ENCODE results near the gene STX7. TPM values are rescaled to one million over a fixed set of nuclear protein-coding genes. Genes with fewer than 3 reads are reported as not detected.

Gene STX7
- total RNA-seq, 2 donors from 2014 or later: 36.6 to 41.7 TPM

DNA sequence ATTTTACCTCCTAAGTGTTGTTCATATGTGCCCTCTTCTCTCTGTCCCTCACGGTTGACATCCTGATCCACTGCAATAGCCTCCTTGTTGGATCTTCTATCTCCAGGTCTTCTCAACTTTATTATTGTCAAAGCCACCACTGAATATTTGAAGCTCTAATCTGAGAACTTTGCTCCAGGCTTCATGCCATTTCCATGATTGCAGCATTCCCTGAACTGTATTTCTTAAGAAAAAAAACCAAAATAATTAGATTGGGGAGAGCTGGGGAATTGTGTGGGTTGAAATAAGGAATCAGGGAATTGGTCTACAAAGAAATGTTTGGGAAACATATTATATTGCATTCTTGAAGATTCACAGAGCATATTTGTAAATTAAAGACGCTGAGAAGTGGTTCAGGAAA is 2.5 kb upstream of the STX7 start:
- 80 to 93% methylated on average over 1 to 2 of the region's 2 CpGs for WGBS, 2 experiments (ENCODE audit: insufficient coverage in 1 of 2, insufficient read length in 1 of 2)
- no peaks in the 10 kb centered on the region for H3K36me3 ChIP-seq (ENCODE audit: control insufficient read depth, insufficient read depth, low read length)
- H3K4me1 ChIP-seq (ENCODE audit: control insufficient read depth, insufficient read depth, low read length): peaks cover 3% of the 10 kb centered on the region
- no peak overlapping the region for H3K27ac ChIP-seq (ENCODE audit: low read depth, low read length)
- TF ChIP-seq, protein P1, sequence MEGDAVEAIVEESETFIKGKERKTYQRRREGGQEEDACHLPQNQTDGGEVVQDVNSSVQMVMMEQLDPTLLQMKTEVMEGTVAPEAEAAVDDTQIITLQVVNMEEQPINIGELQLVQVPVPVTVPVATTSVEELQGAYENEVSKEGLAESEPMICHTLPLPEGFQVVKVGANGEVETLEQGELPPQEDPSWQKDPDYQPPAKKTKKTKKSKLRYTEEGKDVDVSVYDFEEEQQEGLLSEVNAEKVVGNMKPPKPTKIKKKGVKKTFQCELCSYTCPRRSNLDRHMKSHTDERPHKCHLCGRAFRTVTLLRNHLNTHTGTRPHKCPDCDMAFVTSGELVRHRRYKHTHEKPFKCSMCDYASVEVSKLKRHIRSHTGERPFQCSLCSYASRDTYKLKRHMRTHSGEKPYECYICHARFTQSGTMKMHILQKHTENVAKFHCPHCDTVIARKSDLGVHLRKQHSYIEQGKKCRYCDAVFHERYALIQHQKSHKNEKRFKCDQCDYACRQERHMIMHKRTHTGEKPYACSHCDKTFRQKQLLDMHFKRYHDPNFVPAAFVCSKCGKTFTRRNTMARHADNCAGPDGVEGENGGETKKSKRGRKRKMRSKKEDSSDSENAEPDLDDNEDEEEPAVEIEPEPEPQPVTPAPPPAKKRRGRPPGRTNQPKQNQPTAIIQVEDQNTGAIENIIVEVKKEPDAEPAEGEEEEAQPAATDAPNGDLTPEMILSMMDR (conservative IDR thresholded peaks at IDR 0.05): no peak
- H3K27me3 ChIP-seq (ENCODE audit: control insufficient read depth, insufficient read depth, low read length, poor library complexity, severe bottlenecking): peaks cover 27% of the 10 kb centered on the region
- no peak overlapping the region for H3K4me3 ChIP-seq (ENCODE audit: low read length)
- peaks cover 19% of the 10 kb centered on the region for H3K4me1 Mint-ChIP-seq
- H3K27ac Mint-ChIP-seq: no peak overlapping the region
- H3K9me3 ChIP-seq (ENCODE audit: control insufficient read depth, low read length): no peaks in the 10 kb centered on the region
- peaks cover 30% of the 10 kb centered on the region for H3K27me3 Mint-ChIP-seq (ENCODE audit: insufficient read depth)
- H3K9ac ChIP-seq (ENCODE audit: extremely low read depth, low read length, poor library complexity, severe bottlenecking): no peak overlapping the region
- no peaks in the 10 kb centered on the region for H3K36me3 Mint-ChIP-seq (ENCODE audit: low read depth)
- no peaks in the 10 kb centered on the region for H3K9me3 Mint-ChIP-seq
- no peak overlapping the region for H3K4me3 Mint-ChIP-seq
- DNase-seq: no peak

DNA sequence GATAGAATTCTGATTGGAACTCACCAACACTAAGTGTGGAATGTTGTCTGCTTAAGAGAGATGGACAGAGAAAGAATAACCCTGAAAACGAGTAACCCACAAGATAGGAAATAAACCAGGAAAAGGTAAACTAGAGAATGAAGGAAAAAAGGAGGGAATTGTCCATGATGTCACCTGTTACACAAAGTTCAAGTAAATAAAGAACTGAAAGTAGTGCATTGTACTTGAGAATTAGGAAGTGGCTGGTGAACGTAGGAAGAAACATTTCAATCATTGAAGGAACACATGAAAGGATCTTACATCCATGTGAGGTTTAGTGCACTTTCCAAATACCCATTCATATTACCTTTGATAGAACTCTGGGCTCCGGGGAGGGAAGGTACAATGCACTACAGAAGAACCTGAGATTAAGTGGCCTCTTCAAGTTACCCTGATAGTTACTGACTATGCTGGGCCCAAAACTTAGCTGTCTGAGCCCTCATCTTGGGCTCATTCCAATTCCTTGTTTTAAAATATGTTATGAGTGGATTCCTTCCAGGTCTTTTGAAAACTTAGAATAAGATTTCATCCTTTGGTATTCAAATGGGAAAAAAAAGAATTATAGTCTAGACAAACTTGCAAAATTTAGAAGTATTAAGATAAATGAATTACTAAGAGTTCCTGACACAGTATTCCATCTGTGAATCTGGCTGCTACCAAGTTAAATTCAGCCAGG is 1.1 kb upstream of the STX7 start:
- no peaks in the 10 kb centered on the region for H3K36me3 ChIP-seq (ENCODE audit: control insufficient read depth, insufficient read depth, low read length)
- Mint-ChIP-seq H3K36me3 (ENCODE audit: low read depth) (no peaks in the 10 kb centered on the region), H3K4me1 (peaks cover 19% of the 10 kb centered on the region), H3K27ac (no peak overlapping the region), H3K9me3 (no peaks in the 10 kb centered on the region), H3K27me3 (ENCODE audit: insufficient read depth) (peaks cover 30% of the 10 kb centered on the region), H3K4me3 (peak overlapping the region; percentile 86)
- H3K9me3 ChIP-seq (ENCODE audit: control insufficient read depth, low read length): no peaks in the 10 kb centered on the region
- no peak overlapping the region for H3K27ac ChIP-seq (ENCODE audit: low read depth, low read length)
- DNase-seq: no peak
- H3K4me1 ChIP-seq (ENCODE audit: control insufficient read depth, insufficient read depth, low read length): peaks cover 3% of the 10 kb centered on the region
- no peak overlapping the region for H3K9ac ChIP-seq (ENCODE audit: extremely low read depth, low read length, poor library complexity, severe bottlenecking)
- H3K27me3 ChIP-seq (ENCODE audit: control insufficient read depth, insufficient read depth, low read length, poor library complexity, severe bottlenecking): peaks cover 27% of the 10 kb centered on the region
- TF ChIP-seq, protein P1 (conservative IDR thresholded peaks at IDR 0.05): no peak
- 81 to 85% methylated on average over 3 of the region's 3 CpGs for whole genome bisulfite sequencing, 2 experiments (ENCODE audit: insufficient coverage in 1 of 2, insufficient read length in 1 of 2)
- H3K4me3 ChIP-seq (ENCODE audit: low read length): no peak overlapping the region

DNA sequence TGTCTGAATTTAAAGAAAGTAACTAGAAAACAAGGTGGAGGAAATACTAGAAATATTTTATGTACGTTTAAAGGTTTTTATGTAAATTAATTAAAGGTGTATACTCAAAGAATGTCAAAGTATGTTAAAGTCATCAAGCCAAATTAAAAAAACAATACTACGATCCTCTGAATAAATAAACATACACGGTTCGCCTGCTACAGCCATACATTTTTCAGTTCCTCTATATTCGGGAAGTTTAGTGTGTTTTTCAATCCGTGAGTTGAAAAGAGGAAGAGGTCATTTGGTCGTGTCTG is 626 bp downstream of the STX7 start:
- H3K27me3 ChIP-seq (ENCODE audit: control insufficient read depth, insufficient read depth, low read length, poor library complexity, severe bottlenecking): peaks cover 27% of the 10 kb centered on the region
- no peaks in the 10 kb centered on the region for H3K9me3 ChIP-seq (ENCODE audit: control insufficient read depth, low read length)
- H3K27ac ChIP-seq (ENCODE audit: low read depth, low read length): no peak overlapping the region
- TF ChIP-seq, protein P1 (conservative IDR thresholded peaks at IDR 0.05): no peak
- peak overlapping the region; percentile 96 for H3K4me3 ChIP-seq (ENCODE audit: low read length)
- Mint-ChIP-seq H3K27me3 (ENCODE audit: insufficient read depth) (peaks cover 30% of the 10 kb centered on the region), H3K4me3 (peak overlapping the region; percentile 86), H3K9me3 (no peaks in the 10 kb centered on the region), H3K27ac (peak overlapping the region; percentile 82), H3K4me1 (peaks cover 19% of the 10 kb centered on the region), H3K36me3 (ENCODE audit: low read depth) (no peaks in the 10 kb centered on the region)
- H3K9ac ChIP-seq (ENCODE audit: extremely low read depth, low read length, poor library complexity, severe bottlenecking): peak overlapping the region; percentile 78
- no peak for DNase-seq
- H3K4me1 ChIP-seq (ENCODE audit: control insufficient read depth, insufficient read depth, low read length): peaks cover 3% of the 10 kb centered on the region
- no peaks in the 10 kb centered on the region for H3K36me3 ChIP-seq (ENCODE audit: control insufficient read depth, insufficient read depth, low read length)
- WGBS, 2 experiments (ENCODE audit: insufficient coverage in 1 of 2, insufficient read length in 1 of 2): 1% methylated on average over 7 of the region's 7 CpGs; no CpG with 5 or more reads in 1 of the 2 experiments
